HL-60/S4 (cell line): Measurements from ENCODE around the gene OAS2.

Experiments used
- in situ Hi-C: fragments of 300-500 bp; cut with MboI; formaldehyde crosslinking; loops from 2 replicates; pipeline ENCODE4 v1.14.3; 2022; ENCODE audit warnings: low sequenced_read_pairs

Gene OAS2

GRCh38 chr12:113007166-113007565 is 28.8 kb downstream of the OAS2 start:
- in situ Hi-C loops = no loop called here

GRCh38 chr12:113010701-113011100 is 32.4 kb downstream of the OAS2 start:
- in situ Hi-C loops = no loop called here

GRCh38 chr12:113014565-113014964 is 36.2 kb downstream of the OAS2 start:
- in situ Hi-C loops = no loop called here

GRCh38 chr12:113016796-113017195 is 38.5 kb downstream of the OAS2 start:
- in situ Hi-C loops = no loop called here

- in situ Hi-C loops = no loop called here
These were observed 40.7 kb downstream of the OAS2 start for GRCh38 chr12:113019025-113019424.

GRCh38 chr12:113021500-113021899 is 43.2 kb downstream of the OAS2 start:
- in situ Hi-C loops = no loop called here

GRCh38 chr12:113022563-113023297 is 44.4 kb downstream of the OAS2 start:
- in situ Hi-C loops = no loop called here

GRCh38 chr12:113027726-113028125 is 49.4 kb downstream of the OAS2 start:
- in situ Hi-C loops = loop anchor here (25.0 kb wide), 1 partner anchor 410 kb away; no protein-coding TSS in a partner anchor

- in situ Hi-C loops = loop anchor here (25.0 kb wide), 1 partner anchor 406 kb away; no protein-coding TSS in a partner anchor
These were observed 52.7 kb downstream of the OAS2 start for GRCh38 chr12:113030875-113031525.

- in situ Hi-C loops = loop anchor here (25.0 kb wide), 1 partner anchor 397 kb away; no protein-coding TSS in a partner anchor
These were observed 61.7 kb downstream of the OAS2 start for GRCh38 chr12:113039911-113040445.

GRCh38 chr12:113040722-113041171 is 62.4 kb downstream of the OAS2 start:
- in situ Hi-C loops = loop anchor here (25.0 kb wide), 1 partner anchor 397 kb away; no protein-coding TSS in a partner anchor

GRCh38 chr12:113041560-113041959 is 63.2 kb downstream of the OAS2 start:
- in situ Hi-C loops = loop anchor here (25.0 kb wide), 1 partner anchor 396 kb away; no protein-coding TSS in a partner anchor

GRCh38 chr12:113043240-113043639 is 64.9 kb downstream of the OAS2 start:
- in situ Hi-C loops = loop anchor here (25.0 kb wide), 1 partner anchor 394 kb away; no protein-coding TSS in a partner anchor

GRCh38 chr12:113044516-113044915 is 66.2 kb downstream of the OAS2 start:
- in situ Hi-C loops = loop anchor here (25.0 kb wide), 1 partner anchor 393 kb away; no protein-coding TSS in a partner anchor

GRCh38 chr12:113048716-113049127 is 70.4 kb downstream of the OAS2 start:
- in situ Hi-C loops = loop anchor here (5.0 to 25.0 kb wide), 2 partner anchors 124 to 389 kb away; no protein-coding TSS in a partner anchor

- in situ Hi-C loops = loop anchor here (5.0 to 25.0 kb wide), 2 partner anchors 122 to 387 kb away; no protein-coding TSS in a partner anchor
These were observed 71.8 kb downstream of the OAS2 start for GRCh38 chr12:113049976-113050742.

GRCh38 chr12:113050795-113051194 is 72.5 kb downstream of the OAS2 start:
- in situ Hi-C loops = no loop called here

GRCh38 chr12:113051759-113052158 is 73.4 kb downstream of the OAS2 start:
- in situ Hi-C loops = no loop called here

- in situ Hi-C loops = no loop called here
These were observed 74.0 kb downstream of the OAS2 start for GRCh38 chr12:113052326-113052725.

GRCh38 chr12:113054948-113055486 is 76.7 kb downstream of the OAS2 start:
- in situ Hi-C loops = no loop called here
